ENCODE results near the gene PMS2. TPM values are rescaled to one million over a fixed set of nuclear protein-coding genes. Genes with fewer than 3 reads are reported as not detected.

The PMS2 gene
- total RNA-seq, 1 experiment from 2014 or later = 17.1 TPM

GRCh38 chr7:6057316-6058129 lies 48.7 kb upstream of the PMS2 start:
- Histone ChIP-seq H2AFZ (ENCODE audit: low read length) (no peak overlapping the region), H3K56ac (ENCODE audit: insufficient read length, low read depth, low read length) (no peak overlapping the region), H2BK5ac (ENCODE audit: insufficient read length, low read length) (no peak overlapping the region), H3K23ac (ENCODE audit: insufficient read length, low read depth, low read length) (no peak overlapping the region), H2BK120ac (ENCODE audit: low read depth, low read length, poor library complexity, severe bottlenecking) (no peak overlapping the region), H3K18ac (ENCODE audit: insufficient read length, low read depth, low read length) (no peak overlapping the region), H3K79me2 (ENCODE audit: insufficient read depth, low read length) (peaks cover 5% of the 10 kb centered on the region; the same call in 1 of the 2 replicates), H3K27me3 (ENCODE audit: insufficient read depth, low read length) (no peaks in the 10 kb centered on the region), H2BK15ac (ENCODE audit: low read depth, low read length) (no peak overlapping the region), H3K27ac (ENCODE audit: insufficient read length, low read depth, low read length) (no peak overlapping the region), H3K79me1 (ENCODE audit: insufficient read depth, low read depth, low read length, poor library complexity, severe bottlenecking) (peaks cover 3% of the 10 kb centered on the region), H4K91ac (ENCODE audit: insufficient read length, low read depth, low read length) (no peak overlapping the region), H4K8ac (replicated peaks; ENCODE audit: insufficient read length, low read depth, low read length) (no peak overlapping the region), H2BK12ac (ENCODE audit: insufficient read length, low read depth, low read length) (no peak overlapping the region), H3K23me2 (ENCODE audit: insufficient read length, low read depth, low read length, poor library complexity, severe bottlenecking) (no peaks in the 10 kb centered on the region), H3K4ac (ENCODE audit: low read depth, low read length) (no peak overlapping the region), H3T11ph (ENCODE audit: low read length) (no peak overlapping the region), H3K14ac (ENCODE audit: insufficient read depth, low read length) (no peak overlapping the region), H3K4me2 (ENCODE audit: insufficient read depth, insufficient read length, low read length) (peak overlapping the region; percentile 69), H3K4me1 (ENCODE audit: insufficient read depth, low read length) (no peaks in the 10 kb centered on the region), H3K9ac (ENCODE audit: extremely low read depth, insufficient read length, low read length) (peak overlapping the region; percentile 50), H3K9me3 (ENCODE audit: control insufficient read depth, low read depth, low read length) (no peaks in the 10 kb centered on the region), H4K5ac (ENCODE audit: insufficient read length, low read depth, low read length) (no peak overlapping the region), H2BK20ac (ENCODE audit: low read depth, low read length, poor library complexity, severe bottlenecking) (no peak overlapping the region), H4K20me1 (ENCODE audit: control insufficient read depth, insufficient read depth, insufficient read length) (no peaks in the 10 kb centered on the region), H2AK5ac (ENCODE audit: insufficient read length, low read length) (no peak overlapping the region)
- Mint-ChIP-seq H3K9me3 (no peaks in the 10 kb centered on the region; a peak in 2 of 5 replicates), H3K27ac (peak overlapping the region in 1 of 3 experiments; percentile 27; a peak in 2 of 7 replicates), H3K4me3 (peak overlapping the region; percentile 90 to 98), H3K4me1 (peaks cover 11 to 15% of the 10 kb centered on the region in 2 experiments), H3K27me3 (ENCODE audit: low read depth) (no peaks in the 10 kb centered on the region), H3K36me3 (ENCODE audit: insufficient read depth in 1 of 3, low read depth in 3 of 3) (peaks cover 12 to 28% (median 21%) of the 10 kb centered on the region in 3 experiments; a peak in 6 of 7 replicates)
- no CpG with 5 or more reads among the region's 14 CpGs for WGBS (ENCODE audit: extremely low coverage, insufficient read length, low lambda C conversion rate)
- no peak for TF ChIP-seq CTCF (conservative IDR thresholded peaks at IDR 0.05)
- DNase-seq = no peak
